IPS DF 6.9 (cell line): ENCODE data around the gene CCL3.
"Not testable (repeated sequence)": the region's sequence is repeated elsewhere in the genome, so short reads cannot be mapped to it uniquely, and the experiment has no call there.

Experiments used
- DNase-seq: peaks from one replicate; pipeline ENCODE4 v3.0.0-alpha.2; 2013; ENCODE audit warnings: low read depth, low spot score
- H3K27ac ChIP-seq: one replicate; pipeline ENCODE4 v1.5.1; 2013; ENCODE audit warnings: low read length, control low read depth
- H3K27me3 ChIP-seq: 2 replicates; pipeline ENCODE4 v1.6.1; 2013; ENCODE audit warnings: mild to moderate bottlenecking, low read length; ENCODE audit not compliant: control insufficient read depth, insufficient read depth
- H3K36me3 ChIP-seq: 2 replicates; pipeline ENCODE4 v1.6.1; 2013; ENCODE audit warnings: low read length; ENCODE audit not compliant: control insufficient read depth, insufficient read depth
- H3K4me1 ChIP-seq: 2 replicates; pipeline ENCODE4 v1.6.1; 2013; ENCODE audit warnings: low read length; ENCODE audit not compliant: control insufficient read depth, insufficient read depth
- H3K4me3 ChIP-seq: 2 replicates; pipeline ENCODE4 v1.5.1; 2013; ENCODE audit warnings: mild to moderate bottlenecking, low read length
- H3K9me3 ChIP-seq: 2 replicates; pipeline ENCODE4 v1.6.1; 2013; ENCODE audit warnings: low read length, inconsistent platforms; ENCODE audit not compliant: control insufficient read depth, insufficient read depth
- WGBS: extraction: QIAGEN DNeasy Blood & Tissue Kit; methylation state at CpG from one replicate; pipeline ENCODE4 v1.1.7; 2013; ENCODE audit warnings: mixed read lengths, missing lambda C conversion rate; ENCODE audit not compliant: insufficient read length, insufficient coverage; 5-methylcytosine and 5-hydroxymethylcytosine counted together

Gene CCL3

DNA sequence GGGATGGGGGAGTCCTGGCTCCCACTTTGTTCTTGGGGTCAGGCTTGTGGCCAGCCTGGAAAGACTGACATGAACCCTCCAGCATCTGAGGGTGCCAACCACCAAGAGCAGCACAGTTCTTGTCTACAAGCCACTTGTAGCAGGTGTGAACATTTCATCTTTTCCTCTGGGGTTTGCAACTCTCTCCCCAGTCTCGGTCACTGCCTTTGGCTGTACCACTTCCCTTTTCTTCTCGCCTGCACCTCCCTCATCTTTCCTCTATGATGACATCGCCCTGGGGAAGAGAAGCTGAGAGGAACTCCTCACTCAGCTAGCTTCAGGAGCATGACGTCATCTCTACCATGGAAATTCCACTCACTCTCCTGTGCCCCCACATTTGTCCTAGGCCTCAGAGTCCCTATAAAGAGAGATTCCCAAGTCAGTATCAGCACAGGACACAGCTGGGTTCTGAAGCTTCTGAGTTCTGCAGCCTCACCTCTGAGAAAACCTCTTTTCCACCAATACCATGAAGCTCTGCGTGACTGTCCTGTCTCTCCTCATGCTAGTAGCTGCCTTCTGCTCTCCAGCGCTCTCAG lies 13.5 kb upstream of the CCL3 start, which contains the start of gene CCL4:
TSS of gene CCL4 (plus strand) at position 427 of the 575 bp plus-strand sequence. CDS start at position 506, 79 bp downstream.
- WGBS, result no CpG with 5 or more reads among the region's 6 CpGs
- not testable (repeated sequence) for DNase-seq, H3K27me3 ChIP-seq, H3K36me3 ChIP-seq, H3K27ac ChIP-seq, H3K9me3 ChIP-seq, H3K4me3 ChIP-seq, H3K4me1 ChIP-seq

DNA sequence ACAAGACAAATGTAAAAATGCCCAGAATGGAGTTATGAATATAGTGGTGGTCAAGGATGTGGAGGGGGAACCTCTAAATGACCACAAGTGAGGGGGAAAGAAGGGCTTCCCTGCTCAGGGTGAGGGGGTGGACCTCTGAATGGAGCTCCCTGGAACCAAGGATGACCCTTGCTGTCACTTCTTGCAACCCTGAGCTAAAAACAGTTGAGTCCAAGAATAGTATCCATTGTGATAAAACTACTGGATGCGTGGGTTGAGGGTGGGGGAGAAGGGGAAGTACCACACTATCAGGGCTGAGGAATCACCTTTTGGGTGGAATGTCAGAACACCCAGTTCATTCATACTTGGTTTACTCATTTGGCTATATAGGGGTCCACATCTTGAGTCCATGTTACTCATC lies 9.1 kb upstream of the CCL3 start:
- H3K9me3 ChIP-seq, result not testable (repeated sequence)

DNA sequence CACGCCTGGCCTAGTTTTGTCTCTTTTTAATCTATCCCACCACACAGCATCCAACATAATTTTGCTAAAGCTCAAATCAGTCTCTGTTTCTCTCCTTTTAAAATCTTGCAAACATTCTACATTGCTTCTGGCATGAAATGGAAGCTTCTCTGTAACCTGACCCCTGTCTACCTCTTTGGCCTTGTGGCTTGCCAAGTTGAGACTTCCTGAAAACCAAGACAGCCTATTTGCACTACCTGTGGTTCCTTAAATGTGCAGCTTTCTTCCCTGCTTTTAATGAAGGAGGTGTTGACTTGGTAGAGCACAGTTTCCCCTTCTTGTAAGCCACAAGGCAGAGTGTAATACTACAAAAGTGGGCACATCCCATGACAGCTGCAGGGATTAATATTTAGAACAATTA lies 6.0 kb upstream of the CCL3 start:
- WGBS, result no CpG with 5 or more reads among the region's 1 CpG

More for the DNA sequence above, 9.1 kb upstream of the CCL3 start:
- not testable (repeated sequence) for H3K4me1 ChIP-seq, H3K27ac ChIP-seq, H3K36me3 ChIP-seq, H3K4me3 ChIP-seq, H3K27me3 ChIP-seq, DNase-seq
- WGBS, result no CpG with 5 or more reads among the region's 1 CpG

DNA sequence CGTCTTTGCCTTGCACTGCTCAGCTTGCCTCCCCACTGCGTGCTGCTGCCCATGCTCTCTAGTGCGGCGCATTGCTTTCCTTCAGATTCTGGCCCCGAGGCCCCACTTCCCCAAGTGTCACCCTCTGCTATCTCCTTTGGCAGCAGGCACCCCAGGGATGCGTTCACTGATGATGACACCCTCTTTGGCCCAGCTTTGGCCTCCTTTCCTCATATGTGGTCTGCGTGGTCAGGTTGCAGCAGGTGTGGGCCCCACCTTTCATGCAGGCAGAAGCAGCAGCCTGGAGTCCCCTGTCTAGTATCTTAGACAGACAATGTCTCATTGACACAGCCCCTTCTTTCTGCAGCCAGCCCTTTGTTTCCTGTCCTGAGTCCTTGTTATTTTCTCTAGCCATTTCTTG lies 4.8 kb upstream of the CCL3 start:
- no peaks in the 10 kb centered on the region for H3K4me1 ChIP-seq
- no peak for DNase-seq
- no peaks in the 10 kb centered on the region for H3K36me3 ChIP-seq
- H3K27ac ChIP-seq, result no peak overlapping the region
- no peaks in the 10 kb centered on the region for H3K27me3 ChIP-seq
- H3K9me3 ChIP-seq, result no peaks in the 10 kb centered on the region
- WGBS, result no CpG with 5 or more reads among the region's 7 CpGs
- H3K4me3 ChIP-seq, result no peak overlapping the region

More for the DNA sequence above, 6.0 kb upstream of the CCL3 start:
- Histone ChIP-seq H3K4me3 (no peak overlapping the region), H3K27me3 (no peaks in the 10 kb centered on the region), H3K4me1 (no peaks in the 10 kb centered on the region), H3K27ac (no peak overlapping the region), H3K9me3 (no peaks in the 10 kb centered on the region), H3K36me3 (no peaks in the 10 kb centered on the region)
- no peak for DNase-seq

DNA sequence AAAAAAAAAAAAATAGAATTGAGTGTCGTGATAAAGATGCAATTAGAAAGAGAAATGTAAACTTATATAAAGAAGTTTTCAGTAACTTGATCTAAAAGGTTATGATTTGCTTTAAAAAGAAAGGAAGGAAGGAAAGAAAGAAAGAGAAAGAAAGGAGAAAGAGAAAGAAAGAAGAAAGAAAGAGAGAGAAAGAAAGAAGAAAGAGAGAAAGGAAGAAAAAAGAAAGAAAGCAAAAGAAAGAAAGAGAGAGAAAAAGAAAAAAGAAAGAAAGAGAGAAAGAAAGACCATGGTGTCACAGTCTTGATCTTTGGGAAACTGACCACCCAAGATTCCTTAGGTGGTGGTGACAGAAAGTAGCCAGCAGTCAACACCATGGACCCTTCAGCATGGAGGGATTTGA lies 4.3 kb upstream of the CCL3 start:
- DNase-seq, result no peak
- 100% methylated on average over 1 of the region's 1 CpG for WGBS

DNA sequence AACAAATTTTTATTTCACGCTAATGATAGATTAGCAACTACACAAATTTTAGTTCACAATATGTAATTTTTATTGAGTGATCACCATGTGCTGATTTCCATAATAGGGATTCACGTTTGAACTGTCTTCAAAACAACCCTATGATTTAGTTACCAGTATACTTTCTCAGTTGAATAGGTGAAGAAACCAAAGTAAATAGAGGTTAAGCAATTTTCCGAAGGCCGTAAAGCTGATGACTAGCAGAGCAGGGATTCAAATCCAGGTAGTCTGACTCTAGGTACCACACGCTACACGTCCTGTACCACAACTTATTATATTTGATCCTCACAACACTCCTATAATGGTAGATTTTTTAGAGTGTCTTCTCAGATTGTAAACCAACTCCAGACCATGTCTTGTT lies 2.8 kb upstream of the CCL3 start:
- not testable (repeated sequence) for H3K27me3 ChIP-seq, H3K27ac ChIP-seq, H3K36me3 ChIP-seq, H3K4me1 ChIP-seq, DNase-seq, H3K4me3 ChIP-seq, H3K9me3 ChIP-seq
- WGBS, result no CpG with 5 or more reads among the region's 6 CpGs

More for the DNA sequence above, 4.3 kb upstream of the CCL3 start:
- Histone ChIP-seq H3K9me3 (no peaks in the 10 kb centered on the region), H3K4me1 (no peaks in the 10 kb centered on the region), H3K4me3 (no peak overlapping the region), H3K27me3 (no peaks in the 10 kb centered on the region), H3K36me3 (no peaks in the 10 kb centered on the region), H3K27ac (no peak overlapping the region)

DNA sequence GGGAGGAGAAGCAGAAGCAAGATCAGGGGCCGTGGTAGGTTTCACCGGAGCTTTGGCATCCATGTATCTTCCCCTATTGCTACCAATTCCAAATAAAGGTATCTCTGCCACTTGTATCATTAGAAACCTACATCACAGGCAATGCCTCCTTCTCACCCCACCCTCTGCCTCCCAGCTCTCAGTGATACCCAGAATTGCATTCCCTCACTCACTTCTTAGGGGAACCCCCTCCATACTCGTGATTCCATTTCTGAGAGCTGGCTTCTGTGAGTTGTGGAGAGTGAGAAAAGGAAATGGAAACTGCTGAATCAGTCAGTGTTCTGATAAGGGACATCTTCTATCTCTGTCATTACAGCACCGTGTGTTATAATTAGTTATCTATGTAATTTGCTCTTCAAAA lies 2.3 kb upstream of the CCL3 start:
- DNase-seq, result no peak
- Histone ChIP-seq H3K36me3 (no peaks in the 10 kb centered on the region), H3K9me3 (no peaks in the 10 kb centered on the region), H3K27ac (no peak overlapping the region), H3K4me3 (no peak overlapping the region), H3K27me3 (no peaks in the 10 kb centered on the region), H3K4me1 (no peaks in the 10 kb centered on the region)
- no CpG with 5 or more reads among the region's 4 CpGs for WGBS

DNA sequence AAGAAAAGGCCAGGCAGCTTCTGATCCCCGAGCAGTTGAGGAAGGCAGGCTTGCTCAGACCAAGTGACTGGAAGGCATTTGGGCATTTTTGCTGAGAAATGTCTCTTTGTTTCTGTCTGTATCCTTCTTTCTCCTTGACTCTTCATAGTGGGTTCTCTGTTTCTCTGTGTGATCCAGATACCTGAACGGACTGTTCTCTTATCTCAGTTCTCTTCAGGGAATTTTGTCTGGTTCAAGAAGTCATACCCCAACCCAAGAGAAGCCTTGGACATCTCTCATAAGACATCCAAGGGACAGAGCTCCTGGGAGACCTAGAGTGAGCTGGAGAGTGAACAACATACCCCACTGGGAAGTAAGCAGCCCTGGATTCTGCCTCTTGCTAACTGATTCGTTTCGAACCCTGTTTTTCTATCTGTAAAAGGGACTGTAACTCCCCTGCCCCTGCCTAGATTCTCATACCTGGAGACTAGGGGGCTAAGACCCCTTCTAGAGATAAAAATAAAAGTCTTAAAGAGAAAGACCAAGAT lies 541 bp downstream of the CCL3 start:
- H3K27ac ChIP-seq, result no peak overlapping the region
- no peak overlapping the region for H3K4me3 ChIP-seq
- no peaks in the 10 kb centered on the region for H3K27me3 ChIP-seq
- no peak for DNase-seq
- no CpG with 5 or more reads among the region's 4 CpGs for WGBS
- H3K36me3 ChIP-seq, result no peaks in the 10 kb centered on the region
- H3K9me3 ChIP-seq, result no peaks in the 10 kb centered on the region
- H3K4me1 ChIP-seq, result no peaks in the 10 kb centered on the region

DNA sequence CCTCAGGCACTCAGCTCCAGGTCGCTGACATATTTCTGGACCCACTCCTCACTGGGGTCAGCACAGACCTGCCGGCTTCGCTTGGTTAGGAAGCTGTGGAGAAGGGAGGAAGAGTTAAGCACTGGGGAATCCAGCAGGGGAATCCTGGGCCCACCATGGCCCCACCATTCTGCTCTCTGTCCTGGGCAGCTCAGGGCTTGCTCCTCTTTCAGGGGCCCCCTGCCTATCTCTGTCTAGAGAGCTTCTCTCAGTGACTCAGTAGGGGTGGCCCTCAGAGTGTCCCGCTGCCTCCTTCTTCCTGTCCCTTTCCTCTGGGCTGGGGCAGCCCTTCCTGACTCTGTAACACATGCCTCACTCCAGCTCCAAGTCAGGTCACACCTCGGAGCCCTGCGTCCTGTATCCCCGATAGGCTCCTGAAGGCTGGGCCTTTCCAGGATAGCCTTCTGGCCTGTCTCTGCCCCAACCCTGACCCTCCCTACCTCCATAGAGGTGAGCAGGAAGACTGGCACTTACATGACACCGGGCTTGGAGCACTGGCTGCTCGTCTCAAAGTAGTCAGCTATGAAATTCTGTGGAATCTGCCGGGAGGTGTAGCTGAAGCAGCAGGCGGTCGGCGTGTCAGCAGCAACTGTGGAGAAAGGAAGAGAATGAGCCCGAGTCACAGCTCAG lies 1.1 kb downstream of the CCL3 start:
- no peaks in the 10 kb centered on the region for H3K4me1 ChIP-seq
- no CpG with 5 or more reads among the region's 14 CpGs for WGBS
- H3K27ac ChIP-seq, result no peak overlapping the region

DNA sequence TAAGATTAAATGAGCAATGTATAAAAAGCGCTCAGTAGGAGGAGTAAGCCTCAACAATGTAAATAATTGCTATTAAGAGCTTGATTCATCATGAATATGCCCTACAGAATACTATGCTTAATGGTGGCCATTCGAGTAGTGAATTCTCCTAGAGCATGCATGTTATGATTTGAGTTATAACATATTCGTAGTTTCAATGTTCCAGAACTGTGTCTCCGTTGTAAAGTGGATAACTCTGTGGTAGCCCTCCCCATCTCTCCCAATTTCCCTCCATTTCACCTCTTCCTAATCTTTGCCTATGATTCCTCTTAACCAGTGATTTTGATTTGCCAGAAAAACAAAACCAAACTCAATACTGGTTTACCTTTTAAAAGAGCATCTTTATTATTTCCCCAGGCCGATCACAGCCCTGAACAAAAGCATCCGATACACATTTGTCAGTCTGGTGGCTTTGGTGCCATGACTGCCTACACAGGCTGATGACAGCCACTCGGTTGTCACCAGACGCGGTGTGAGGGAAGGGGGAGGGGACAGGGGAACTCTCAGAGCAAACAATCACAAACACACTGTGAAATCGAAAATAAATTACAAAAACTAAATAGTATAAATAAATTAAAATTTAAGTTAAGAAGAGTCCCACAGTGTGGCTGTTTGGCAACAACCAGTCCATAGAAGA lies 1.9 kb downstream of the CCL3 start:
- not testable (repeated sequence) for H3K4me1 ChIP-seq, H3K27me3 ChIP-seq, DNase-seq, H3K27ac ChIP-seq, H3K9me3 ChIP-seq, H3K4me3 ChIP-seq, H3K36me3 ChIP-seq
- WGBS, result no CpG with 5 or more reads among the region's 10 CpGs

More for the DNA sequence above, 1.1 kb downstream of the CCL3 start:
- no peaks in the 10 kb centered on the region for H3K9me3 ChIP-seq
- H3K4me3 ChIP-seq, result no peak overlapping the region
- no peaks in the 10 kb centered on the region for H3K36me3 ChIP-seq
- no peaks in the 10 kb centered on the region for H3K27me3 ChIP-seq
- no peak for DNase-seq
